OCI-LY7 (cell line): Measurements from ENCODE around the gene ATG4B.

Experiments
- EZH2phosphoT487 ChIP-seq: fragments of 200-600 bp; sonication (generic); IDR thresholded peaks from 2 replicates; pipeline ENCODE4 v1.6.1; 2018; ENCODE audit warnings: low read depth, borderline replicate concordance, mild to moderate bottlenecking, mixed run types, antibody characterized with exemption, low read length, moderate library complexity, mixed read lengths
- TF ChIP-seq, protein P1 (sequence below): fragments of 200-600 bp; sonication (generic); conservative IDR thresholded peaks from 2 replicates; pipeline ENCODE4 v1.5.1; 2014; ENCODE audit warnings: mild to moderate bottlenecking, antibody characterized with exemption, low read length, moderate library complexity, mixed read lengths

GRCh38 chr2:241612156-241613016 is 25.1 kb upstream of the ATG4B start:
- TF ChIP-seq, protein P1, sequence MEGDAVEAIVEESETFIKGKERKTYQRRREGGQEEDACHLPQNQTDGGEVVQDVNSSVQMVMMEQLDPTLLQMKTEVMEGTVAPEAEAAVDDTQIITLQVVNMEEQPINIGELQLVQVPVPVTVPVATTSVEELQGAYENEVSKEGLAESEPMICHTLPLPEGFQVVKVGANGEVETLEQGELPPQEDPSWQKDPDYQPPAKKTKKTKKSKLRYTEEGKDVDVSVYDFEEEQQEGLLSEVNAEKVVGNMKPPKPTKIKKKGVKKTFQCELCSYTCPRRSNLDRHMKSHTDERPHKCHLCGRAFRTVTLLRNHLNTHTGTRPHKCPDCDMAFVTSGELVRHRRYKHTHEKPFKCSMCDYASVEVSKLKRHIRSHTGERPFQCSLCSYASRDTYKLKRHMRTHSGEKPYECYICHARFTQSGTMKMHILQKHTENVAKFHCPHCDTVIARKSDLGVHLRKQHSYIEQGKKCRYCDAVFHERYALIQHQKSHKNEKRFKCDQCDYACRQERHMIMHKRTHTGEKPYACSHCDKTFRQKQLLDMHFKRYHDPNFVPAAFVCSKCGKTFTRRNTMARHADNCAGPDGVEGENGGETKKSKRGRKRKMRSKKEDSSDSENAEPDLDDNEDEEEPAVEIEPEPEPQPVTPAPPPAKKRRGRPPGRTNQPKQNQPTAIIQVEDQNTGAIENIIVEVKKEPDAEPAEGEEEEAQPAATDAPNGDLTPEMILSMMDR, result no peak
- TF ChIP-seq EZH2phosphoT487, result no peak
